Ovary (tissue), 3 donors: Measurements from ENCODE around the gene RGS6.

Source experiments
- EP300 ChIP-seq: sonication (generic); formaldehyde crosslinking; IDR thresholded peaks from one replicate; pipeline ENCODE4 v1.6.1; 2017; ENCODE audit warnings: antibody characterized with exemption
- POLR2A ChIP-seq: fragments of 450-650 bp; IDR thresholded peaks from one replicate; pipeline ENCODE4 v1.6.1; 2017; ENCODE audit warnings: antibody characterized with exemption, mild to moderate bottlenecking, moderate library complexity
- TF ChIP-seq, protein P1 (sequence below), 3 donors: fragments of 450-650 bp in 2 of 3; fragments of 200-600 bp in 1 of 3; IDR thresholded peaks; one replicate each; pipeline versions ENCODE4 v1.5.1 to v1.8.0; 2016 to 2022; ENCODE audit warnings: antibody characterized with exemption in 3 of 3, mild to moderate bottlenecking in 1 of 3
- donor health status: DM: no; HTN: no; CAD: no.

DNA sequence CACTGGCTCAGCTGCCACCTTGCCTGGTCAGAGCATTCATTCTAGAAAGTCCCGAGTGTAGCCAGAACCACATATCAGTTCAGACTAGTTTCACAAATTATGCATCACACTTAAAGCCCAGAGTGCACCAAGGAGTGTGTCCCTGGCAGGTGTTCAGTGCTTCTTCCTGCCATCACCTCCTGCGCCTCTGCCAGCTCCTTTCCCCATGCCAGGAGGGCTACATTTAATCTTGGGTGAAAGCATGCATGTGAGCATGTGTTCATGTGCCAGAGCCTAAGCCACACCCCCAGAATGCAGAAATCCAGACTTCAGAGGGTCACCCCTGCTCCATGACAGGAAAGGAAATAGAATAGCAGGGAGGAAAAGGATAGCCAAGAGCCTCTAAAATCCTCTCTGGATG lies 580.1 kb downstream of the RGS6 start:
- TF ChIP-seq, protein P1, sequence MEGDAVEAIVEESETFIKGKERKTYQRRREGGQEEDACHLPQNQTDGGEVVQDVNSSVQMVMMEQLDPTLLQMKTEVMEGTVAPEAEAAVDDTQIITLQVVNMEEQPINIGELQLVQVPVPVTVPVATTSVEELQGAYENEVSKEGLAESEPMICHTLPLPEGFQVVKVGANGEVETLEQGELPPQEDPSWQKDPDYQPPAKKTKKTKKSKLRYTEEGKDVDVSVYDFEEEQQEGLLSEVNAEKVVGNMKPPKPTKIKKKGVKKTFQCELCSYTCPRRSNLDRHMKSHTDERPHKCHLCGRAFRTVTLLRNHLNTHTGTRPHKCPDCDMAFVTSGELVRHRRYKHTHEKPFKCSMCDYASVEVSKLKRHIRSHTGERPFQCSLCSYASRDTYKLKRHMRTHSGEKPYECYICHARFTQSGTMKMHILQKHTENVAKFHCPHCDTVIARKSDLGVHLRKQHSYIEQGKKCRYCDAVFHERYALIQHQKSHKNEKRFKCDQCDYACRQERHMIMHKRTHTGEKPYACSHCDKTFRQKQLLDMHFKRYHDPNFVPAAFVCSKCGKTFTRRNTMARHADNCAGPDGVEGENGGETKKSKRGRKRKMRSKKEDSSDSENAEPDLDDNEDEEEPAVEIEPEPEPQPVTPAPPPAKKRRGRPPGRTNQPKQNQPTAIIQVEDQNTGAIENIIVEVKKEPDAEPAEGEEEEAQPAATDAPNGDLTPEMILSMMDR (IDR thresholded peaks at IDR 0.05), result no peak
- TF ChIP-seq POLR2A, result no peak
- TF ChIP-seq EP300, result no peak
